ENCODE results near the gene FAM171A2. TPM values are rescaled to one million over a fixed set of nuclear protein-coding genes. Genes with fewer than 3 reads are reported as not detected.
A peak's percentile ranks its signal among the peaks of the same experiment; 100 is the strongest.
"Not testable (repeated sequence)": the region's sequence is repeated elsewhere in the genome, so short reads cannot be mapped to it uniquely, and the experiment has no call there.

Gene FAM171A2
- total RNA-seq, 1 donor from 2014 or later = 2.7 TPM

DNA sequence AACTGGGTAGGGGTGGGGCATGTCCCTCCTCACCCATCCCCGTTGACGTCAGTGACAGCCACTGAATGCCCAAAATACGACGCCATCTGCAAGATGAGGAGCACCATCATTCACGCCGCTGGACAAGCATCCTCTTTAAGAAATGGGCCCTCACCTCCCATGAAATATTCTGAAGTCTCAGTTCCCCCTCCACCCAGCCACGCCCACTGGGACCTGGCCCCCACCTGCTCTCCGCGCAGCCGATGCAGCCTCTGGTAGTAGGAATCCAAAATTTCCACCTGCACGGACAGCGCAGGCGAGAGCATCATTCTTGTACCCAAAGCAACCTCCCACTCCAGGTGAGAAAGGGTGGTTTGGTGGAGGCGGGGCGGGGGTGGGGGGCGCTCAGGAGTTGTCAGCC is 20.2 kb upstream of the FAM171A2 start:
- no peak for DNase-seq (ENCODE audit: low read depth)

DNA sequence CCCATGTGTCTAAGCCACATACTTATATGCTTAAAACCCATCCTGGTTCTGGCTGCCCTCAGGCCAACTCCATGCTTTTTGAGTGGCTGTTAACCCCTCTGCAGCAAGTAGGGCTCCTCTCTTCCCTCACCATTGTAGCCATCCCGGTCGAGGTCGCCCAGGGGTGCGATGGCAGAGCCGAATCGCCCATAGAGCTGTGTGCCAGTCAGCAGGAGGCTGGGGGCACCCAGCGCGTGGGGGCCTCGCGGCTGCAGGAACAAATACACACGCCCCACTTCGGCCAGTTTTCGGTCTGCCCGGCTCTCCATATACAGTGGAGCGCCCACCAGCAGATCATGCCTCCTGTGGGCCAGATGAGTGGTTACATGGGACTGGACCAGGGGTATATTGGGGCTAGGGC is 19.7 kb upstream of the FAM171A2 start:
- no peak for DNase-seq (ENCODE audit: low read depth)

DNA sequence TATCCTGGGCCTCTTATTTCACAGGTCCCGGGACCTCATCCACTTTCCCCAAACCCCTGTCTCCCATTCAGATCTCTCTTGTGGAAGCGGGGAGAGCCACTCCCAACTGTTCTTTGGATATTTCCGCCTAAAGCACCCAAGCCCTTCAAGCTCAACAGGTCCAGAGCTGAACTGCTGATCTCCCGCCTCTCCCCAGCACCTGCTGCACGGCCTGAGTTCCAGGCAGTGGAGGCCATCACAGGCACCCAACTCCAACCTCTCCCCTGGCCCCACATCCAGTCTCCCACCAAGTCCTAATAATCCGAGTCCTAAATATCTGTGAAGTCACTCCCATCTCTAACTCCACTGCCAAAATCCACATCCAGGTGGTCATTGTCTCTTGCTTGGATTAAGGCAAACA is 19.3 kb upstream of the FAM171A2 start:
- DNase-seq (ENCODE audit: low read depth) = no peak

DNA sequence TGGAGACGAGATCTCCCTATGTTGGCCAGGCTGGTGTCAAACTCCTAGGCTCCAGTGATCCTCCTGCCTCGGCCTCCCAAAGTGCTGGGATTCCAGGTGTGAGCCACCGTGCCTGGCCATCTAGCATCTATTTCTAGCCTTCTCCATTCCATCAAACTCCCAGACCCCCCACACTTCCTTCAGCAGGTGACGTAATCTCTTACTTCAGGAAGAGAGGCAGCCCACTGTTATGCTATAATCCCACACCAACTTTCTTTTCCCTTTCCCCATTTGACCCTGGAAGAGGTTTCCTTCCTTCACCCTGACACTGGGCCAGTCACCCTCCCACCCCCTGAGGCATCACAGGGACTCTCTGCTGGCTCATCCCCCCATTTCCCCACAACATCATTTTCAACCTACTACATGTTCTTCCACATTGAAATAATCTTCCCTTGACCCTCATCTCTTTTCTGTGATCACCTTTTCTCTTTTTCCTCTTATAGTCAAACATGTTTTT is 18.2 kb upstream of the FAM171A2 start:
- DNase-seq (ENCODE audit: low read depth) = no peak

DNA sequence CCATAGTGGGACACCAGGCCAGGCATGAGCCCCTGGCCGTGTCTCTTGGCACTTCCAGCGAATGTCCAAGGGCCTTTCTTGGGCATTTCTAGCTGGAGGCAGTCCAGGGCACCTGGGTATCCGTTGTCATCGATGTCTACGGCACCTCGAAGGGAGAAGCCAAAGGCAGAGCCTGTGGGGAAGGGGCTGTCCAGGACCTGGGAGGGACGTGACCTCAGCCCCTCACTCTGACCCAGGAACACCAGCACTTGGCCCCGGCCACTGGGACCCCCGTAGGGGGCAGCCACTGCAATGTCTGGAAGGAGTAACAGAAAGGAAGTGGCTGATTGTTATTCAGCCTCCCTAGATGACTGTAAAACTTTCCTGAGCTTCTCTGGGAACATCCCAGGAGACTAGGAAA is 17.1 kb upstream of the FAM171A2 start:
- no peak for DNase-seq (ENCODE audit: low read depth)

GRCh38 chr17:44379887-44380286 is 16.2 kb upstream of the FAM171A2 start:
- no peak for DNase-seq (ENCODE audit: low read depth)

GRCh38 chr17:44378171-44378705 is 14.6 kb upstream of the FAM171A2 start:
- no peak for DNase-seq (ENCODE audit: low read depth)

- no peak for DNase-seq (ENCODE audit: low read depth)
These were observed 13.1 kb upstream of the FAM171A2 start for GRCh38 chr17:44376779-44377178.

DNA sequence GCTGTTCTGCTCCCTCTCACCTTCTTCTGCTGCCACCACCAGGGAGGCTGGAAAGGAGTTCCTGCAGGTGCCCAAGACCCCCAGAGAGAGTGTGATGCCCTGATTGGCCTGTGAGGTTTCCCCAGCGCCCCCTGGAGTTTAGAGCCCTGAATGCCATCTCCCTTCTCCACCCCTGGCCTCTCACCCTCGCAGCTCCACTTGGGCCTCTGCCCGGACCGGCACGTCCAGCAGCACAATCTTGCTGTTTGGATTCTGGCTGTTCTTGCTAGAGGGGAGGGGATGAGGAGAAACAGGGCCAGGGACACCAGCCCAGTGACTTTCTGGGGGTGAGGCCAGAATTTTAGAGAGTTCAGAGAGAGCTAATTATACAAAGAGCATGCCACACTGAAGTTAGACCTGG is 12.5 kb upstream of the FAM171A2 start:
- no peak for DNase-seq (ENCODE audit: low read depth)

DNA sequence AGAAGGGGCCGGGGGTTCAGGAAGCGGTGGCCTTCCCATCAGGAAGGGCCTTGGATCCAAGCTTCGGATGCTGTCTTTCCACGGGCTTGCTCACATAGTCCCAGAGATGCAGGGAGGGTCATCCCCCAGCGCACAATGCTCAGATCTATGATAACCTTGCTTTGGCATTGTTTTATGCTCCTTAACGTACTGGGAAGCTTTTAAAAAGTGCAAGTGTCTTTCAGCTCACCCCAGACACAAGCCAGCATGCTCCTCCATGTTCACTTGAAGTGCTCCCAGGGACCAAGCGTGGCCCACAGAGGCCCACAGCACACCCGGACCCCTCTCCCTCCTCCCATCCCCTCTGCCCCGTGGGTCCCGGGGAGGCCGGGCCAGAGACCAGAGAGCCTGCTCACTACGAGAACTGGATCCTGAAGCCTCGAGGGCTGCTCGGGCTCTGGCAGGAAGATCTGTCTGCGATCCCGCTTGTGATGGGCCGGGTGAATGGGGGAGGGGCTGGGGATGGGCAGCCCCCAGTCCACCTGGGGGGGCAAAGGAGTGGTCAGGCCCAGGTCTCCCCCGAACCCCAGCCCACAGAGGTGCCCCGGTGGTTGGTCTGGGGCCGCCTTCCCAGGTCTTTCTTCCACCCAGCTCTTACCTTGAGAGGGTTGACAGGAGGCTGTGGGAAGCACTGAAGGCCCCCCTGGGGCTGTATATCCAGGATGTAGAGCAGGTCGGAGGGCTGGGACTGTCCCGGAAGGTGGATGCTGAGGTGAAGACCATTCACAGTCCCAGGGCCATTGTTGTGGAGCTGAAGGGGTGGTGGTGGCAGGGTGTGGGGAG is 11.8 kb upstream of the FAM171A2 start:
- DNase-seq (ENCODE audit: low read depth) = no peak

DNA sequence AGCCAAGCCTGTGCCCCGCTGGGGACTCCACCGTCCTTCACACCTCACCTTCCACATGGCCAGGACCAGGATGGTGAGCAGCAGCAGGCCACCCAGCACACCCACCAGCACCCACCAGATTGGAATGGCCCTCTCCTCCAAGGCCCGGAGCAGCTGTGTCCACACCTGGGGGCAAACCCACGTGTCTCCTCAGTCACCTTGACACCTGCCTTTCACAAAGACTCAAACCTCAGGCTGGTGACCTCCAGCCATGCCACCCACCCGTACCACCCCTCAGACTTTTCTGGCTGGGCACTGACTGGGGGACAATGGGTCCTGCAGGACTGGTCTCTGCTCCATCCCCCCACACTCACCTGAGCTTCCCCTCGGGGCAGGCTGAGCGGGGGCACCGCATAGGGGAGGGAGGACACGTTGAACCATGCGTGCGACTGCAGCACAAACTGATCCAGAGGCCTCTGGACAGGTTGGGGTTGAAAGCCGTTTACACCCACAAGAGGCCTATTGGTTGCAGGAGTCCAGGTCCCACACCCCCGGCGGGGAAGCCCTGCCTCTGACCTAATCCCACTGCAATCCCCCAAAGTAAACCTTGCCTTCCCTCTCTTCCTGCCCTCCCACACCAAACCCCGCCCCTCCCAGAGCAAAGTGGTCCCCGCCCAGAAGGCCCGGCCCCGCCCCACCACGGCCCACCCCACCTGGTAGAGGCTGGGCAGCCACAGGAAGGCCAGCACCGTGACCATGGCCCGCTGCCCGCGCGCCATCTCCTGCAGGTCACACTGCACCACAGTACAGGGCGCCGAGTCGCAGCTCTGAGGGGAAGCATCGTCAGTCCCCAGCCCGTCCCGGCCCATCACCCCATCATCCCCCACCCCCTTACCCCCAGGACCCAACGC is 10.9 kb upstream of the FAM171A2 start:
- no peak for DNase-seq (ENCODE audit: low read depth)

DNA sequence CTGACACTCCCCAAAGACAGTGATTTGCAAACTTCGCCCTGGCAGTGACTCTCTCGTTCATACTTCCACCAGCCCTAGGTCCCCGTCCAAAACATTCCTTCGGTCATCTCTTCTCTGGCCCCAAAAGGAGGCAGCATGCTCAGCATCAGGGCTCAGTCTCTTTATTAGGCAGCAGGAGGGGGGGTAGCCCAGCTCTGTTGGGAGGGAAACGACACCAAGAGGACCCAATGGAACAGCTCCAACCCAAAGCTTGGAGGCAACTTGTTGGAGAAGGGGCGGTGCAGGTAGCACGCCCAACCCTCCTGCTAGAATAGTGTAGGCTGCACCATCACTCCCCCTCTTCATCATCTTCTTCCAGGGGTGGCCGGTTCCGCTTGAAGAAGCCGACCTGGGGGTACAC is 8.4 kb upstream of the FAM171A2 start:
- DNase-seq (ENCODE audit: low read depth) = no peak

DNA sequence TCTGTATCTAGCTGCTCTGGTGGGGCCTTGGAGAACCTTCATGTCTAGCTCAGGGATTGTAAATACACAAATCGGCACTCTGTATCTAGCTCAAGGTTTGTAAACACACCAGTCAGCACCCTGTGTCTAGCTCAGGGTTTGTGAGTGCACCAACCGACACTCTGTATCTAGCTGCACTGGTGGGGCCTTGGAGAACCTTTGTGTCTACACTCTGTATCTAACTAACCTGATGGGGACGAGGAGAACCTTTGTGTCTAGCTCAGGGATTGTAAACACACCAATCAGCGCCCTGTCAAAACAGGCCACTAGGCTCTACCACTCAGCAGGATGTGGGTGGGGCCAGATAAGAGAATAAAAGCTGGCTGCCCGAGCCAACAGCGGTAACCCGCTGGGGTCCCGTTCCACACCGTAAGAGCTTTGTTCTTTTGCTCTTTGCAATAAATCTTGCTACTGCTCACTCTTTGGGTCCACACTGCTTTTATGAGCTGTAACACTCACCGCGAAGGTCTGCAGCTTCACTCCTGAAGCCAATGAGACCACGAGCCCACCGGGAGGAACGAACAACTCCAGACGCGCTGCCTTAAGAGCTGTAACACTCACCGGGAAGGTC is 5.9 kb upstream of the FAM171A2 start:
- not testable (repeated sequence) for DNase-seq (ENCODE audit: low read depth)

DNA sequence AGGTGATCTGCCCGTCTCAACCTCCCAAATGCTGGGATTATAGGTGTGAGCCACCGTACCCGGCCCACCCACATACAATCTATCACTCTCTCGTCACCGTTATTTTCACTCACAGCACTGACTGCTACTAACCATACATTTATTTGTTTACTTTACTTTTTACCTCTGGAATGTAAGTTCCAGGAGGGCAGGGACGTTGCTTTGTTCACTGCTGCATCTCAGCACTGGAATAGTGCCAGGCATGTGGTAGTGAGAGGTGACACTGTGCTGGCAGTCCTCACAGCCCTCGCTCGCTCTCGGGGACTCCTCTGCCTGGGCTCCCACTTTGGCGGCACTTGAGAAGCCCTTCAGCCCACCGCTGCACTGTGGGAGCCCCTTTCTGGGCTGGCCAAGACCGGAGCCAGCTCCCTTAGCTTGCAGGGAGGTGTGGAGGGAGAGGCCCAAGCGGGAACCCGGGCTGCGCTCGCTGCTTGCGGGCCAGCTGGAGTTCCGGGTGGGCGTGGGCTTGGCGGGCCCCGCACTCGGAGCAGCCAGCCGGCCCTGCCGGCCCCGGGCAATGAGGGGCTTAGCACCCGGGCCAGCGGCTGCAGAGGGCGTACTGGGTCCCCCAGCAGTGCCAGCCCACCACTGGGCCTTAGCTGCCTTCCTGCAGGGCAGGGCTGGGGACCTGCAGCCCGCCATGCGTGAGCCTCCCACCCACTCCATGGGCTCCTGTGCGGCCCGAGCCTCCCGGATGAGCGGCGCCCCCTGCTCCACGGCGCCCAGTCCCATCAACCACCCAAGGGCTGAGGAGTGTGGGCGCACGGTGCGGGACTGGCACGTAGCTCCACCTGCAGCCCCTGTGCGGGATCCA is 5.0 kb upstream of the FAM171A2 start:
- not testable (repeated sequence) for DNase-seq (ENCODE audit: low read depth)

DNA sequence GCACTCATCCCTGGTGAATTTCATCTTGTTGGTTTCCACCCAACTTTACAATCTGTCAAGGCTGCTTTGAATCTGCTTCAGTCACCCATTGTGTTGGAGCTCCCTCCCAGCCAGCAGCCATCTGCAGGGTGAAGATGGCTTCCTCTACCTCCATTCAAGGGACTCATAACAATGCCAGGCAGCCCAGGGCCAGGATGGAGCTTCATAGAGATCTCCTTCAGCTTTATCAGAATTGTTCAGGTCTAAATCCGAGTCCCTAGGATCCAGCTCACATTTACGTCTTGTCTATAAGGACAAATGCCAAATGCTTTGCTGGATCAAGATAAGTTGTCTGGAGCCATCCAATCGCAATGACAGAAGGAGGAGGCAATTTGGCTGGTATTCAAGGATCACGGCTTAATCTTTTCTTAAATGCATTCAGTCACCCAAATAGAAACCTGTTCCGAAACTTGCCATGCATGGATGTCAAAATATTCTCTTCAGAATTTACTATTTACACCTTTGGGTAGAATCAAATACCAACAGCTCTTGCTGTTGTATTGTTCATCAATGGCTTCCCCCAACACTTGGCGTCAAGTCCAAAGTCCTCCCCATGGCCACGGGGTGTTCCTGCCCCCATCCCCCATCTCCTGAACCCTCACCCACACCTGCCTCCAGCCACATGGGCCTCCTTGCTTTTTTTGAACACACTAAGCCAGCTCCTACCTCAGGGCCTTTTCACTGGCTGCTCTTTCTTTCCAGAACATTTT is 3.8 kb upstream of the FAM171A2 start:
- DNase-seq (ENCODE audit: low read depth) = peak; percentile 13

GRCh38 chr17:44365051-44365450 is 1.4 kb upstream of the FAM171A2 start:
- not testable (repeated sequence) for DNase-seq (ENCODE audit: low read depth)

GRCh38 chr17:44362949-44363612 is 572 bp downstream of the FAM171A2 start:
- no peak for DNase-seq (ENCODE audit: low read depth)

DNA sequence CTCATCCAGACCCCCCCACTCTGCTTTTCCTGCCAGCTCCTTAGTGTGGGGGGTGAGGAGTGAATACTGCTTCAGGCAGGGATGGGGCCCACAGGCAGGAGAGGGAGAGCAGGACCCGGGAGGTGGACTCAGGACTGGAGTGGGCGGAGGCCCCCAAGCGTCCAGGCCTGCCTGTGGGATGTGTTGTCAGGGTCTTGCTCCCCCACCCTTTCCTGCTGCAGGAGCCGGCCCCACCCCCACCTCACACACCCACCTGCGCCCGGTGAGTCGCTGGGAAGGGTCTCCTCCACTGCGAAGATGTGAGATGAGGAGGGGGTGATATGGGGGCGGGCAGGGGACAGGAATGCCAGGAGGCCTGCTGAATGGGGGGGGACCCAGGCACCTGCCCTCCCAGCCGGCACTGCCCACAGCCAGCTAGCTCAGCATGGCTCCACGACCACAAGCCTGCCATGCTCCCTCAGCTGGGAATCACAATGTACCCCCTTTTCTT is 1.1 kb downstream of the FAM171A2 start:
- DNase-seq (ENCODE audit: low read depth) = no peak
